Upper lobe of left lung (tissue), 4 donors: ENCODE results near the gene FGF12.

Experiments
- CTCF ChIP-seq, 6 experiments: fragments of 450-650 bp in 4 of 6; fragments of 200-600 bp in 2 of 6; sonication (generic) in 2 of 6; IDR thresholded peaks; one replicate each; pipeline ENCODE4 v1.5.1; 2016 to 2019; ENCODE audit warnings: antibody characterized with exemption in 6 of 6
- EP300 ChIP-seq, 4 donors: sonication (generic); formaldehyde crosslinking; IDR thresholded peaks; one replicate each; pipeline ENCODE4 v1.5.1; 2017; ENCODE audit warnings: antibody characterized with exemption in 4 of 4, control low read depth in 2 of 4
- POLR2A ChIP-seq, 4 donors: fragments of 450-650 bp; IDR thresholded peaks; one replicate each; pipeline ENCODE4 v1.5.1; 2016 to 2017; ENCODE audit warnings: antibody characterized with exemption in 4 of 4, mild to moderate bottlenecking in 2 of 4

GRCh38 chr3:192212335-192212734 lies 515.0 kb downstream of the FGF12 start:
- TF ChIP-seq CTCF (IDR thresholded peaks at IDR 0.05) (no peak), EP300 (IDR thresholded peaks at IDR 0.05) (no peak), POLR2A (IDR thresholded peaks at IDR 0.05) (no peak)
